Stimulated activated naive B cell treated with anti-CD40 and anti-IgM and Interleukin-4, amounts not matched to agents 10 μg/mL and 1 μg/mL and 100 μg/mL, for 72 hours (primary cell): ENCODE data around the gene DUSP3.

Experiments used
- ATAC-seq, 2 donors: fragments of 150-1000 bp; cut with Tn5 transposase; replicated peaks; 2 replicates each; pipeline ENCODE4 v1.10.0; 2021; ENCODE audit warnings: moderate library complexity in 1 of 2
- DNase-seq: peaks from one replicate; pipeline ENCODE4 v3.0.0; 2021
- H3K27ac Mint-ChIP-seq: one replicate; pipeline ENCODE4 v1.8.0; 2022; ENCODE audit warnings: mild to moderate bottlenecking, mixed read lengths
- H3K27me3 Mint-ChIP-seq, 2 donors: one replicate each; pipeline ENCODE4 v1.8.0; 2022; ENCODE audit warnings: mixed read lengths in 2 of 2
- H3K36me3 Mint-ChIP-seq, 2 donors: one replicate each; pipeline ENCODE4 v1.8.0; 2022; ENCODE audit warnings: mixed read lengths in 2 of 2, mild to moderate bottlenecking in 1 of 2
- H3K4me1 Mint-ChIP-seq, 2 donors: one replicate each; pipeline ENCODE4 v1.8.0; 2022; ENCODE audit warnings: mixed read lengths in 2 of 2, mild to moderate bottlenecking in 1 of 2
- H3K4me3 Mint-ChIP-seq, 2 donors: one replicate each; pipeline ENCODE4 v1.8.0; 2022; ENCODE audit warnings: mild to moderate bottlenecking in 2 of 2, mixed read lengths in 2 of 2, moderate library complexity in 1 of 2
- H3K9me3 Mint-ChIP-seq, 2 donors: one replicate each; pipeline ENCODE4 v1.8.0; 2022; ENCODE audit warnings: mixed read lengths in 2 of 2, mild to moderate bottlenecking in 1 of 2

DUSP3 gene

DNA sequence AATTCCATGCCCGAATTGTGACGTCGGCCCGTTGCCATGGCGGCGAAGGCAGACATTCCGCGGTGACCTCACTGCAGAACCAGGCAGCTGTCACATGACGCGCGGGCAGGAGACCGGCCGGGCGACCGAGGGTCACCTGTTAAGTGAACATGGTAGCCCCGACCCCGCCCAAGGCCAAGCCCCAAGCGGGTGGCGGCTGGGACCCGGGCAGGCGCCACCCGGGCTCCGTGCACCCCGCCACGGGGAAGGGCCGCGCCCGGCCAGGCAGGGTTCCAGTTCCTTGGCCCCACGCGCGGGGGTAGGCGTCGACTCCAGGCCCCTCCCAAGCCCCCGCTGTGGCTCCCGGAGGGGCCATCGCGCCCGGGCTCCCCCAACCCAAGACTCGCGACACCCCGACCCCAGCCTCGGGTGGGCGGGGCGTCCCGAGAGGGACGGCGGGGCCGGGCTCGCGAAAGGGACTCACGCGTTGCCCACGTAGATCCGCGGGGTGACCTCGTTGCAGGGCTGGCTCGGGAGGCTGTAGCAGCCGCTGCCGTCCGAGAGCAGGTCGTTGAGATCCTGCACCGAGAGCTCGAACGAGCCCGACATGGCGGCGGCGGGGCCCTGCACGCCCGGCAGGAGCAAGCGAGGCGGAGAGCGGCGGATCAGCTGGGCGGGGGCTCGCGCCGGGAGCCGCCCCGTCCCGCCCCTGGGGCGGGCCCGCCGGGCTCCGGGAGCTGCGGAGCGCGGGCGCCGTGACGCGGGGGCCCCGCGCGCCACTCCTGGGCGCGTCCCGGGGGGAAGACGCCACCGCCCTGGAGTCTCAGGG is at the start of gene DUSP3:
Gene DUSP3, minus strand, starts transcription at position 641 of the 808 bp plus-strand sequence. Its CDS starts 53 bp downstream, at position 588.
- H3K36me3 Mint-ChIP-seq, result peaks cover 8 to 22% of the 10 kb centered on the region in 2 donors
- peaks cover 14 to 40% of the 10 kb centered on the region in 2 donors for H3K27me3 Mint-ChIP-seq
- H3K4me3 Mint-ChIP-seq, result peak within 1 kb of the TSS; percentile 90 to 92
- ATAC-seq (peak; percentile 93 to 95), DNase-seq (peak; percentile 71)
- peak within 1 kb of the TSS; percentile 94 for H3K27ac Mint-ChIP-seq
- H3K9me3 Mint-ChIP-seq, result peaks cover 0 to 1% of the 10 kb centered on the region in 2 donors
- peaks cover 12 to 30% of the 10 kb centered on the region in 2 donors for H3K4me1 Mint-ChIP-seq

DNA sequence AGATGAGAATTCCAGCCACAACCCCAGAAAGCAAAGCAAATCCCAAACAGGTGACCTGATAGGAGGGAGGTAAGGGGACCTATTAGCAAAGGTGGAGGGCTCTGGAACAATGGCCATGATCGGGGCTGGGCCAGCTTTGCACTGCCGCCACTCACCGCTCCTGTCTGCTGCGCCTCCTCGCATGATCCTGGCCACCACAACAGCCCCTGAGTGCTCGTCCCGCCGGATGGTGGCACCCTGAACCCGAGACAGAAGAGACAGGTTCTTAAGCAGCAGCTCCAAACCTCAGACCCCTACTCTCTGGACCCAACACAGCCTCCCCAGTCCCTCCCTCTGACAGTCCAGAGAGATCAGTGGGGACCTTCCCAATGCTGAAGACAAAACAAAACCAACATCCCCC is 48.8 kb upstream of the DUSP3 start:
- no peak for ATAC-seq
- Mint-ChIP-seq H3K36me3 (no peaks in the 10 kb centered on the region), H3K27me3 (peaks cover 40 to 47% of the 10 kb centered on the region in 2 donors), H3K27ac (no peak overlapping the region), H3K4me3 (no peak overlapping the region), H3K4me1 (peaks cover 8 to 13% of the 10 kb centered on the region in 2 donors), H3K9me3 (no peaks in the 10 kb centered on the region)
- no peak for DNase-seq

DNA sequence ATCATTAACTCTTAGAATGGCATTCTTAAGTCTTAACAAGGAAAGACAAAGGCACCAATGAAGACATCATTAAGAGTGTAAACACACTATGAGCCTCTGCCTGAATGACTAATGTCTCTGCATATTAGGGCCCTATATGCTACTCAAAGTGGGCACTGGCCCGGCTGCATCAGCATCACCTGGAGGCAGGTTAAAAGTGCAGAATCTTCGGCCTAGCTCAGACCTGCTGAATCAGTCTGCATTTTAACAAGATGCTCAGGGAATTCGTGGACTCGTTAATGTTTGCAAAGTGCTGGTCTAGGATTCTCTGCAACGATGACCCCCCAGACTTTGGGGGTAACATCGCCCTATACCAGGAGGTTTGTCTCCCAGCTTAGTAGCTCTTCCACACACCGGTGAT is 47.4 kb upstream of the DUSP3 start:
- Mint-ChIP-seq H3K9me3 (no peaks in the 10 kb centered on the region), H3K4me1 (peaks cover 5 to 6% of the 10 kb centered on the region in 2 donors), H3K36me3 (no peaks in the 10 kb centered on the region), H3K4me3 (no peak overlapping the region), H3K27ac (no peak overlapping the region), H3K27me3 (peaks cover 28 to 33% of the 10 kb centered on the region in 2 donors)
- ATAC-seq (no peak), DNase-seq (no peak)

DNA sequence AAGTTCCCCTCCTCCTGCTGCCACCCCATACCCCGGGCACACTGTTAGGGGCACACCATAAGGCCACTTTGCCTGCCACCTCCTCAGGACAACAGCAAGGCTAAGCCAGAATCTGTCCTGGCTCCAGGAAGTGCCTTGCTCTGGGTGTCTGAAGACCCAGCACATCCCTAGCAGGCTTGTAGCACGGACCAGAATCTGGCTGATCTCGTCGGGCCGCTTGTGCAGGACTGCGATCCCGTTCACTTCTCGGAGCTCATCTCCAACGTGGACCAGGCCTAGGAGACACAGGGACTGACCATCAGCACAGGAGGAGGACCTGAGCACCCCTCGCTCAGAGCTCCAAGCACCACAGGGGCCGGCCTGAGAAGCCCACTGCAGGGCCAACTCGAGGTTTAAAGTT is 46.8 kb upstream of the DUSP3 start:
- Mint-ChIP-seq H3K36me3 (no peaks in the 10 kb centered on the region), H3K27ac (no peak overlapping the region), H3K9me3 (no peaks in the 10 kb centered on the region), H3K27me3 (peaks cover 21 to 27% of the 10 kb centered on the region in 2 donors), H3K4me1 (peaks cover under 1 to 3% of the 10 kb centered on the region in 2 donors), H3K4me3 (no peak overlapping the region)
- ATAC-seq, result no peak
- no peak for DNase-seq

DNA sequence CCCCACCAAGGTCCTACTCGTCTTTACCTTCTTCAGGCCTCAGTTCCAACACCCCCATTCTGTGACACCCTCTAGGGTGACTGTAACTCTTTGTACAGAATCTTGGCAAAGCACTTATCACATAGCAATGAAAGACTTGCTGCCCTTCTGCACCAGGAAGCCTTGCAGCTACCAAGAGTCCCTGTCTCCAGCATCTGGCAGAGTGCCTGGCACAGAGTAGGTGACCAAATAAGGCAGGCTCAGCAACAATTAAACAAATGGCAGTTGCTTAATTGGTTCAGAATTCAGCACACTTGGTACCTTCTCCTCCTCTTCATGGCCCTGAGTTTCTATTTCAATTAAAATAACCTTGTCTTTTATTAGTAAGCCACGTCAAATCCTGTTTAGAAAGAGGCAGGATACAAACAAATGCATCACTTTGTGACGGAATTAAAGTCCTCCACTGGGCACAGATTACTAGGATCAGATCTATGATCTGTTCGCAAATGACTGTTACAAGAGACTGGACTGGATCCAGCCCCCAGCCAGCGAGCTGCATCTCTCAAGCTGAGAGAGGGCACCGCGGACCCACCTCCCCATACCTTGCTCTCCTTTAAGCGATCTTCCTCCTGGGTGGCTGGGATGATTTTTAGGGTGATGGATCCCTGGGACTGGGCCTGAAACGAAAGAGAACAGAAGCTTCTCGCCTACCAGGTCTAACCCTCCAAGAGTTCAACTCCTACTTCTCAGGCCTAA is 44.7 kb upstream of the DUSP3 start:
- H3K4me3 Mint-ChIP-seq, result no peak overlapping the region
- H3K9me3 Mint-ChIP-seq, result no peaks in the 10 kb centered on the region
- H3K36me3 Mint-ChIP-seq, result no peaks in the 10 kb centered on the region
- no peak for DNase-seq
- peaks cover 6 to 7% of the 10 kb centered on the region in 2 donors for H3K27me3 Mint-ChIP-seq
- no peak overlapping the region for H3K27ac Mint-ChIP-seq
- no peaks in the 10 kb centered on the region for H3K4me1 Mint-ChIP-seq
- ATAC-seq, result no peak

DNA sequence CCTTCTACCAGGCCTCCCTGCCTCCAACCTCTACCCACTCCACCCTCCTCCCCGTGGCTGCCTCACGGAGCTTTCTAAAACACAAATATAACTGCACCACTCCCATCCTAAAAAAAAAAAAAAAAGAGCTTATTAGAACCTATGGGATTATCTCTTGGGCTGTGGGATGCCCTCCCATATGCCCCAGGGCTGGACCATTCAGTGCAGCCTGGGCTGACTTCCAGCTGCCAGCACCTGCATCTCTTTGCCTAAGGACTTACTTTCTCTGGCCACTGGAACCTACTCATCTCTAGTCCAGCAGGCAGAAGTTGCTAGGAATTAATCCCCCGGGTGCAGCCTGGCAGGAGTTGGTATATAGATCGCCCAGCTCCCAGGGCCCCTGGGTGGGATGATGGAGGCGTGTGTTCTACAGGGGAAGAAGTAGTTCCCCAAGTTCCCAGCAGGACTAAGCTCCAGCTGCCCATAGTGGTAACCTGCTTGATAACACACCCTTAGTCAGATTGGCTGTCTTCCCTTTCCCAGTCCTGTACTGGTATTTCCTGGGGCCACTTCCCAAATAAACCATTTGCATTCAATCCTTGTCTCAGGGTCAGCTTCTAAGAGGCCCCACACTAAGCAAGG is 43.9 kb upstream of the DUSP3 start:
- no peaks in the 10 kb centered on the region for H3K9me3 Mint-ChIP-seq
- H3K27me3 Mint-ChIP-seq, result peaks cover 2 to 3% of the 10 kb centered on the region in 2 donors

DNA sequence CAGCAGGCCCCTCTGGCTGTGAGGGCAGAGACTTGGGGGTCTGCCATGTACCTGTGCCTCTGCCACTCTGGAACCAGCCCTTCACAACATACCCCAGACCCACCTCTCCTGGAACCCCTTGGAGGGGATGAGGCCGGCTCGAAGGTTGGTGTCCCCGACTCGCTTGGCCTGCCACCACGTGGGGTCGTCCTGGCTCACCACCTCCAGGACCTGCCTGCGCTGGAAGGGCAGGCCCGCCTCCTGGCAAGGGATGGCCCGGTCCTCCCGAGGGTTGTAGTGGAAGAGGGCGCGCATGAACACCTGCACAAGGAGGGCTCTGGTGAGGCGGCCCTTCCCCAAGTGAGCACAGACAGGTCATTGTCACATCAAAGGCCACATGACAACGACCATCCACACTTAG is 42.0 kb upstream of the DUSP3 start:
- H3K9me3 Mint-ChIP-seq, result no peaks in the 10 kb centered on the region
- H3K27ac Mint-ChIP-seq, result no peak overlapping the region

More for the DNA sequence above, 43.9 kb upstream of the DUSP3 start:
- no peak overlapping the region for H3K4me3 Mint-ChIP-seq
- H3K4me1 Mint-ChIP-seq, result no peaks in the 10 kb centered on the region
- H3K36me3 Mint-ChIP-seq, result no peaks in the 10 kb centered on the region
- ATAC-seq (no peak), DNase-seq (no peak)
- H3K27ac Mint-ChIP-seq, result no peak overlapping the region

DNA sequence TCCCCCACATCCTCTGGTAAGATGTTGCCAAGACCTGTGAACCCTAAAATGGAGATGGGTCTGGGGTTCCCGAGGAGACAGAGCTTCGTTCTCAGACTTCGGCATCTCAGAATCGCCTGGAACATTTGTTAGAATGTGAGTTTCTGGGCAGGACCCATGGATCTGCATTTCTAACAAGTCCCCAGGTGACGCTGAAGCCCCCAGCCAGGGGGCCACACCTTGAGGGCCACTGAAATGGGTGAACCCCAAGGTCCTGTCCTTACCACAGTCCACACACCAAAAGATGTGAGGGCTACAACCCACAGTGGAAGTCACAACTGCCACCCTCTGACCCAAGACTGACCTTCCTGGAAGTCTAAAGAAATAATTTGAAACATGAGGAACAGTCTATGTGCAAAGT is 40.2 kb upstream of the DUSP3 start:
- H3K9me3 Mint-ChIP-seq, result no peaks in the 10 kb centered on the region
- H3K4me1 Mint-ChIP-seq, result no peaks in the 10 kb centered on the region
- no peak overlapping the region for H3K27ac Mint-ChIP-seq
- DNase-seq (no peak), ATAC-seq (no peak)
- H3K27me3 Mint-ChIP-seq, result no peaks in the 10 kb centered on the region
- H3K36me3 Mint-ChIP-seq, result no peaks in the 10 kb centered on the region
- H3K4me3 Mint-ChIP-seq, result no peak overlapping the region

More for the DNA sequence above, 42.0 kb upstream of the DUSP3 start:
- Mint-ChIP-seq H3K4me3 (no peak overlapping the region), H3K36me3 (no peaks in the 10 kb centered on the region), H3K4me1 (no peaks in the 10 kb centered on the region), H3K27me3 (no peaks in the 10 kb centered on the region)
- ATAC-seq (no peak), DNase-seq (no peak)

DNA sequence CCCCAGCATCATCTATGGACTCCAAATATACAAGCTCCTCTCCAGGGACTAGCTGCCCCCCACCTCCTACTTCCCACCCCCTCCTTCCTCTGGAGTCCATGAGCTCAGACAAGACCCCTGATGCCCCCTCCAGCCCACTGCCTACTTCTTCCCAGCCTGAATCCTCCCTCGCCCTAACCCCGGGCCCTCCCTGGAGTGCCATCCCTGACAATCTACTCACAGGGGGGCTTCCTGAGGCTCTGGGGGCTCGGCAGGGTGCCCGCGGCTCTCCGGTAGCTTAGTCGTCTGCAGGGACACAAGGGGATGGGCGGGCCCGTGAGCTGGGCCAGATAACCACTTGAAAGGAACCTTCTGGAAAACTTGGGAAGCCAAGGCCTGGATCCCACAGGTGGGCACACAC is 39.0 kb upstream of the DUSP3 start:
- Mint-ChIP-seq H3K27ac (no peak overlapping the region), H3K4me1 (no peaks in the 10 kb centered on the region)
- DNase-seq, result no peak

DNA sequence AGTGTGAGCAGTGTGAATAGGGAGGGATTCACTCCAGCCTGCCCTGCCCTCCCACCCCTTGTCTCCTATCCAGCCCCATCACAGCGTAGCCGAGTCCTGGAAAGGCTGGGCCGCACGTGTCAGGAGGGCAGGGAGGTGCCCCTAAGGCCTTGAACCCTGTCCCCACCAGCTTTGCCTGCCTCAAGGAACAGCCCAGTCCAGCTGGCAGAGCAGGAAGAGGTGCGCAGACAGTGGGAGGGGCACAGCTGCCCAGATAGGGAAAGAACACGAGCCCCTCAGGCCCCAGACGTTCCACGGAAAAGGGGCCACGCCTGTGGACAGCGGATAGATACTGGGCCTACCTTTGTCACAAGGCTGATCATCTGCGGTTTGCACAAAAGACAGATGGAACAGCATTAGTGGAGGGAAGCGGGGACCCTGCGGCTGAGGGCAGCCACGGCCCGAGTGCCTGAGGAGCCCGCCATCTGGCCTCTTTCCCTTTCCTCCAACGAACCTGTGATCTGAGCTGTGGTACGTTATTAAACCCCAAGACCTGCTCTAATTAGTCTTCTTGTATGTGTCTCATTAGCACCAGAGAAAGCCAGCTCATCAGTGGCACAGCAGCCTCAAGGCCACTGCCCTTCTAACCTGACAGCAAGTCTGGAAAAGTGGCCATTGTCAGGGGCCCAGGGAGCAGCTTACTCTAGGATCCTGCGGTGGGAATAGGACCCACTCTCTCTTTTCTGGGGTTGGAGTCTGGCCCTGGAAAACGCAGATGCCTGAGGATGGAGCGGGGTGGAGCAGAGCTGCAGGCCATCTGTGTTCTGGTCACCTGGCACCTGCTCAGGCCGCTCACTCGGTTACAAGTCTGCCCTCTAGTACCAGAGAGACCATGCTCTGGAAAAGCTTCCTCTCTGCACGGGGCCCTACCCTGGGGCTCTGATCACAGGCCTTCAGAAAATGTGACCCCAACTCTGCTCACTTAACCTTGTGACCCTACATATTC is 37.9 kb upstream of the DUSP3 start:
- ATAC-seq (no peak), DNase-seq (no peak)
- H3K9me3 Mint-ChIP-seq, result no peaks in the 10 kb centered on the region
- no peak overlapping the region for H3K27ac Mint-ChIP-seq
- no peak overlapping the region for H3K4me3 Mint-ChIP-seq
- H3K27me3 Mint-ChIP-seq, result peaks cover 10 to 15% of the 10 kb centered on the region in 2 donors
- H3K36me3 Mint-ChIP-seq, result no peaks in the 10 kb centered on the region
- H3K4me1 Mint-ChIP-seq, result no peaks in the 10 kb centered on the region

More for the DNA sequence above, 39.0 kb upstream of the DUSP3 start:
- Mint-ChIP-seq H3K27me3 (peaks cover 6 to 7% of the 10 kb centered on the region in 2 donors), H3K36me3 (no peaks in the 10 kb centered on the region), H3K4me3 (no peak overlapping the region), H3K9me3 (no peaks in the 10 kb centered on the region)
- ATAC-seq, result no peak

DNA sequence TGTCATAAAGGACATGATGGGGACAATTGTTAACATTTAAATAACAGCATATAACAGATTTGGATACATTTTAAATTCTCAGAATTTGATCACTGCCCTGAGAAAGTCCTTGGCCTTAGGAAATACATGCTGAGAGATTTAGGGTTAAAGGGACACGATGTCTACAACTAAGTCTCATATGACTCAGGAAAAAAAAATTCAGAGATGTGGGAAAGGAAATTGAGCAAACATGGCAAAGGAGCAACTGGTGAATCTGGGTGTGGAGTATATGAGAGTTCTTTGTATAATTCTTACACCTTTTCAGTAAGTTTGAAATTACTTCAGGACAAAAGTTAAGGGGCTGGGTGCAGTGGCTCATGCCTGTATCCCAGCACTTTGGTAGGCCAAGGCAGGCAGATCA is 35.9 kb upstream of the DUSP3 start:
- Mint-ChIP-seq H3K27me3 (peaks cover 15 to 16% of the 10 kb centered on the region in 2 donors), H3K9me3 (no peaks in the 10 kb centered on the region), H3K4me3 (no peak overlapping the region), H3K4me1 (no peaks in the 10 kb centered on the region), H3K27ac (no peak overlapping the region), H3K36me3 (no peaks in the 10 kb centered on the region)
- ATAC-seq (no peak), DNase-seq (no peak)

DNA sequence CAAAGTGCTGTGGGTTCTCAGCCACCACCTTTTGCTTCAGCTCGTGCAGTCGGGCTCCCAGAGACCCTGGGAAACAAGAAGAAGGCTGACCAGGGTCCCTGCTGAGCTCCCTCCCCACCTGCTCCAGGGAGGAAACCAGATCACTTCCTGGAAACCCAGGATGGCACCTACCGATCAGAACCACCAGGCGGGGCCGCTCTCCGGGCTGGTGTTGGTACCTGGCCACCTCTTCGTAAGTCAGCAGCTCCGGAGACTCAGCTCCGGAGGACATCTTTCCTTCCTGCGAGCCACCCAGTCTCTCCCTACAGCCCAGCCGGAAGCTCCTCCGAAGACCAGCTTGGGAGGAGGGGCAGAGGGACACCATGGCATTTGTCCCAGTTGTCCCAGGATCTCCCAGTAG is 35.2 kb upstream of the DUSP3 start:
- no peak for DNase-seq
- Mint-ChIP-seq H3K27ac (no peak overlapping the region), H3K9me3 (no peaks in the 10 kb centered on the region), H3K36me3 (no peaks in the 10 kb centered on the region), H3K4me1 (no peaks in the 10 kb centered on the region), H3K4me3 (no peak overlapping the region), H3K27me3 (peaks cover 15 to 16% of the 10 kb centered on the region in 2 donors)
- no peak for ATAC-seq

DNA sequence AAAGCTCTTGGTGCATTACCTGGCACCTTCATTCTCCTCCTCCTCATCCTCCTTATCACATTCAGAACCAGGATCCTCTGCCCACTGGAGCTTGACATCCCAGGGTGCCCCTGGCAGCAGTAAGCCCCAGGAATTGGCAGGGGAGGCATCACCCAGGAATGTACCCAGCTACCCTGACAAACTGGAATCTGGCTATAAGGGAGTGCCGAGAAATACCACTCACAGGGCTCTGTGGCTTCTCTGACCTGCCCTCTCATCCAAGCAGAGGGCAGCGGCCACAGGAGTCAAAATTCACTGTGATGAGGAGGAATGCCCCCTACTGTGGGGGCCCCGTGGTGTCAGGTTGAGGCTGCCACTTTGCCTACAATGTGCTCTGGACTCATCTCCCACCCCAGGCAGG is 34.6 kb upstream of the DUSP3 start:
- H3K36me3 Mint-ChIP-seq, result no peaks in the 10 kb centered on the region
- DNase-seq (no peak), ATAC-seq (no peak)
- H3K9me3 Mint-ChIP-seq, result no peaks in the 10 kb centered on the region
- no peak overlapping the region for H3K27ac Mint-ChIP-seq
- H3K4me1 Mint-ChIP-seq, result no peaks in the 10 kb centered on the region
- H3K27me3 Mint-ChIP-seq, result peaks cover 16 to 18% of the 10 kb centered on the region in 2 donors
- no peak overlapping the region for H3K4me3 Mint-ChIP-seq
